Chondrocyte (in vitro differentiated cells): Measurements from ENCODE around the gene PKD1. TPM values are rescaled to one million over a fixed set of nuclear protein-coding genes. Genes with fewer than 3 reads are reported as not detected.

Source experiments
- DNase-seq: peaks from one replicate; pipeline ENCODE4 v3.0.0; 2021; ENCODE audit warnings: mixed read lengths, low spot score
- H3K27ac Mint-ChIP-seq: one replicate; pipeline ENCODE4 v1.8.0; 2021; ENCODE audit warnings: mild to moderate bottlenecking, moderate library complexity, mixed read lengths; ENCODE audit not compliant: unreplicated experiment
- H3K27me3 Mint-ChIP-seq: 2 replicates; pipeline ENCODE4 v1.8.0; 2021; ENCODE audit warnings: low read depth, mixed read lengths
- H3K36me3 Mint-ChIP-seq: 2 replicates; pipeline ENCODE4 v1.8.0; 2021; ENCODE audit warnings: low read depth, mixed read lengths
- H3K4me1 Mint-ChIP-seq: 2 replicates; pipeline ENCODE4 v1.8.0; 2021; ENCODE audit warnings: low read depth, mild to moderate bottlenecking, mixed read lengths
- H3K4me3 Mint-ChIP-seq: one replicate; pipeline ENCODE4 v1.8.0; 2021; ENCODE audit warnings: mild to moderate bottlenecking, moderate library complexity, mixed read lengths; ENCODE audit not compliant: unreplicated experiment
- H3K9me3 Mint-ChIP-seq: 2 replicates; pipeline ENCODE4 v1.8.0; 2021; ENCODE audit warnings: low read depth, mixed read lengths
- total RNA-seq: library from RNA; stranded (reverse); gene quantifications from 3 replicates; pipeline ENCODE4 v1.2.1, GENCODE V29; 2021
- TF ChIP-seq, protein P1 (sequence below): fragments of 200-600 bp; sonication (generic); IDR thresholded peaks from 2 replicates; pipeline ENCODE4 v1.5.0; 2021; ENCODE audit warnings: antibody characterized with exemption, mild to moderate bottlenecking, moderate library complexity

The PKD1 gene
- total RNA-seq, 1 donor from 2014 or later: 230 TPM

DNA sequence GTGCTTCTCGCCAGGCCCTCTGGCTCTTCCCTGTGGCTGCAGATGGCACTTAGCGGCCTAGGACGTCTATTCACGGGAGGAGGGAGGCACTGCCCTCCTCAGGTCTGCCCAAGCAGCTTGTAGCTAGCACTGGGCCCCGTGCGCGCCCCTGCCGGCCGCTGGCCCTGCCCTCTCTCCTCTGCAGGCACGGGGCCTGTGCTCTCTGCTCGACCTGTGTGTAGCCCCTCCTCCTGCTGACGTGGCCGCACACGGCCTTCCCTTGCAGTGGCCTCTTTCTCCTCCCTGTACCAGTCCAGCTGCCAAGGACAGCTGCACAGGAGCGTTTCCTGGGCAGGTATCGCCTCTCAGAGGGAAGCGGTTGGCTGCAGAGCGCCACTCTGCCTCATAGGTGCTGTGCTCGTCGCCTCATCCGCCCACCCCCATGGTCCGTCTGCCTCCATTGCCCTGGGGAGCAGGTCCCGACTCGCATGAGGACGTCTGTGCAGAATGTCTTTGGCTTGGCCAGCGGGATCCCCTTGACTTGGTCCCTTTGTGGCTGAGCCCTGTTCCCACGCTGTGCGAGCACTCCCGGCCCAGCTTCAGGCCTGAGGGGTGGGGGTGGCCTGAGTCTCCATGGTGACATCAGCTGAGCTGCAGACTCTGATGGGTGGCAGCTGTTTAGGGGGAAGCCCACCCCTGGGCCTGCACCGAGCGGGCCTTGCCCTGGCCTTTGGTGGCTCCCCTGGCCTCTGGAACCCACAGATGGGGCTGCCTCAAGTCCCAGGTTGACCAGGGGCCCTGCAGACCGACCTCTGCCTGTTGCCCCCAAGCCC, 53.3 kb downstream of the PKD1 start:
- TF ChIP-seq, protein P1, sequence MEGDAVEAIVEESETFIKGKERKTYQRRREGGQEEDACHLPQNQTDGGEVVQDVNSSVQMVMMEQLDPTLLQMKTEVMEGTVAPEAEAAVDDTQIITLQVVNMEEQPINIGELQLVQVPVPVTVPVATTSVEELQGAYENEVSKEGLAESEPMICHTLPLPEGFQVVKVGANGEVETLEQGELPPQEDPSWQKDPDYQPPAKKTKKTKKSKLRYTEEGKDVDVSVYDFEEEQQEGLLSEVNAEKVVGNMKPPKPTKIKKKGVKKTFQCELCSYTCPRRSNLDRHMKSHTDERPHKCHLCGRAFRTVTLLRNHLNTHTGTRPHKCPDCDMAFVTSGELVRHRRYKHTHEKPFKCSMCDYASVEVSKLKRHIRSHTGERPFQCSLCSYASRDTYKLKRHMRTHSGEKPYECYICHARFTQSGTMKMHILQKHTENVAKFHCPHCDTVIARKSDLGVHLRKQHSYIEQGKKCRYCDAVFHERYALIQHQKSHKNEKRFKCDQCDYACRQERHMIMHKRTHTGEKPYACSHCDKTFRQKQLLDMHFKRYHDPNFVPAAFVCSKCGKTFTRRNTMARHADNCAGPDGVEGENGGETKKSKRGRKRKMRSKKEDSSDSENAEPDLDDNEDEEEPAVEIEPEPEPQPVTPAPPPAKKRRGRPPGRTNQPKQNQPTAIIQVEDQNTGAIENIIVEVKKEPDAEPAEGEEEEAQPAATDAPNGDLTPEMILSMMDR: no peak
- DNase-seq: no peak
- H3K36me3 Mint-ChIP-seq: peaks cover 3% of the 10 kb centered on the region
- H3K27me3 Mint-ChIP-seq: no peaks in the 10 kb centered on the region
- H3K27ac Mint-ChIP-seq: no peak overlapping the region
- H3K4me1 Mint-ChIP-seq: no peaks in the 10 kb centered on the region
- no peak overlapping the region for H3K4me3 Mint-ChIP-seq
- no peaks in the 10 kb centered on the region for H3K9me3 Mint-ChIP-seq

DNA sequence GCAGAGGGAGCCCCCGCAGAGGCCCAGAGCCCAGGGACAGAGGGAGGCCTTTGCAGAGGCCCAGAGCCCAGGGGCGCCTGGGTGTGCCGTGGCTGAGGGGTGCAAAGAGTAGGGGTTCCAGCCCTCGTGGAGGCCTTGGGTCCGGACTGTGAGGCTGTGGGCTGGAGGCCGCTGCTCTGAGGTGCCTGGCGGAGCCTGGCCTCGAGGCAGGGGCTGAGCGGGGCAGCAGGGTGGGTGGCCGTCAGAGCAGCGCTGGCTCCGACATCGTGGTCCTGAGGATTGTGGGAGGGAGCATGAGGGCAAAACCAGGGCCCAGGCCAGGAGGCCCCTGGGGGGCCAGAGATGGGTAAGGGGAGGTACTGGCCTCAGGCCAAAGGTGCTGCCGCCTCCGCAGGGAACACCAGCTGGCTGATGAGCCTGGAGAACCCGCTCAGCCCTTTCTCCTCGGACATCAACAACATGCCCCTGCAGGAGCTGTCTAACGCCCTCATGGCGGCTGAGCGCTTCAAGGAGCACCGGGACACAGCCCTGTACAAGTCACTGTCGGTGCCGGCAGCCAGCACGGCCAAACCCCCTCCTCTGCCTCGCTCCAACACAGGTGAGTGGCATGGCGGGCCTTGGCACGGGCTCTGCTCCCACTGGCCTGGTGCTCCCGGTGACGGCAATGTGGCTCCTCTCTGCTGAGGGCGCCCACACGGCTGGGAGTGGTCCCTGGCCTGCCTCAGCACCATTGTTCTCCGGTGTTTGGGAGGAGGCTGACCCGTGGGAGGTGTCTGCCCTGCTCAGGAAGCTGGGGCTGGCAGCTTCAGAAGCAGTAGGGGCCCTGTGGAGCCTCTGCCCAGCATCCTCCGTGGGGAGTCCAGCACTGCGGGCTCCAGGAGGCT, 54.3 kb downstream of the PKD1 start:
- Mint-ChIP-seq H3K27ac (no peak overlapping the region), H3K9me3 (no peaks in the 10 kb centered on the region), H3K4me1 (no peaks in the 10 kb centered on the region), H3K36me3 (peaks cover 2% of the 10 kb centered on the region), H3K27me3 (no peaks in the 10 kb centered on the region), H3K4me3 (no peak overlapping the region)
- no peak for DNase-seq
- TF ChIP-seq, protein P1: no peak

- H3K9me3 Mint-ChIP-seq: no peaks in the 10 kb centered on the region
- no peaks in the 10 kb centered on the region for H3K27me3 Mint-ChIP-seq
- TF ChIP-seq, protein P1: no peak
- H3K36me3 Mint-ChIP-seq: peaks cover 3% of the 10 kb centered on the region
- H3K27ac Mint-ChIP-seq: no peak overlapping the region
- no peaks in the 10 kb centered on the region for H3K4me1 Mint-ChIP-seq
- no peak overlapping the region for H3K4me3 Mint-ChIP-seq
- DNase-seq: no peak
These were observed 55.7 kb downstream of the PKD1 start for GRCh38 chr16:2079991-2080390.

DNA sequence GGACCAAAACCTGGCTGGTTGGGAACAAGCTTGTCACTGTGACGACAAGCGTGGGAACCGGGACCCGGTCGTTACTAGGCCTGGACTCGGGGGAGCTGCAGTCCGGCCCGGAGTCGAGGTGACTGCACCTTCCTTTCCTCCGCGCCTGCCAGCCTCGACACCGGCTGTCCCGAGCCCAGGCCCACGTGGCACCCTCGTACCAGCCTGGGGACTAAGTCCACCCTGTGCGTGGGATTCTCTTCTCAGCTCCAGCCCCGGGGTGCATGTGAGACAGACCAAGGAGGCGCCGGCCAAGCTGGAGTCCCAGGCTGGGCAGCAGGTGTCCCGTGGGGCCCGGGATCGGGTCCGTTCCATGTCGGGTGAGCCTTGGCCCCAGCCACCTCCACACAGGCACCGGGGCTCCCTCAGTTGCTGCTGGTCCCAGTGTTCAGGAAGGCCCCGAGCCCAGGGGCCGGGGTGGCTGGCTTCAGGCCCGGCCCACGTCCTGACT, 56.3 kb downstream of the PKD1 start:
- H3K4me1 Mint-ChIP-seq: no peaks in the 10 kb centered on the region
- peaks cover 8% of the 10 kb centered on the region for H3K36me3 Mint-ChIP-seq

More for the DNA sequence above, 56.3 kb downstream of the PKD1 start:
- no peak for DNase-seq
- Mint-ChIP-seq H3K4me3 (no peak overlapping the region), H3K27me3 (no peaks in the 10 kb centered on the region), H3K9me3 (no peaks in the 10 kb centered on the region), H3K27ac (no peak overlapping the region)
- TF ChIP-seq, protein P1: no peak
